GM18873 (cell line): ENCODE results near the gene FAP.

Source experiments
- ATAC-seq: cut with Tn5 transposase; IDR thresholded peaks from one replicate; pipeline ENCODE4 v1.9.1; 2021; ENCODE audit warnings: mild to moderate bottlenecking, moderate library complexity, moderate number of reproducible peaks; ENCODE audit not compliant: unreplicated experiment, low FRiP score

Gene FAP

DNA sequence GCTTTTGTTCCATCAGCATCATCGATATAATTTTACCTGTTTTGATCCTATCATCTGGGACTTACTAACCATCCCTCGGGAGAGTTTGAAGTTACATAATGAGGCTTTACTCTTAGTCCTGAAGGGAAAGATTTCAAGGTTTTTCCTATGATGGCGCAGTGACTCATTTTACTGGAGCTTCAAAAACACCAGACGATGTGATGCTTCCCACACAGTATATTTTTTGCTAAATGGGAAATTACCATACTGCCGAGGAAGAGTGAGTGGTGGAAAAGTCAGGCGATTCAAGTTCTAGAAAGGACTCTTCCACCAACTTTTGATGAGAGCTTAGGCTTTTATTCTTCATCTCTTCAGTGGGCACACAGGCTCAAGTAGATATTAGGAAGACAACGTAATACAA is 46.6 kb downstream of the FAP start:
- no peak for ATAC-seq

GRCh38 chr2:162188451-162188850 is 54.8 kb downstream of the FAP start:
- no peak for ATAC-seq

GRCh38 chr2:162185541-162186232 is 57.6 kb downstream of the FAP start:
- no peak for ATAC-seq

GRCh38 chr2:162184821-162185450 is 58.3 kb downstream of the FAP start:
- no peak for ATAC-seq

GRCh38 chr2:162184359-162184758 is 58.9 kb downstream of the FAP start:
- ATAC-seq = no peak

GRCh38 chr2:162182395-162182794 is 60.9 kb downstream of the FAP start:
- no peak for ATAC-seq

DNA sequence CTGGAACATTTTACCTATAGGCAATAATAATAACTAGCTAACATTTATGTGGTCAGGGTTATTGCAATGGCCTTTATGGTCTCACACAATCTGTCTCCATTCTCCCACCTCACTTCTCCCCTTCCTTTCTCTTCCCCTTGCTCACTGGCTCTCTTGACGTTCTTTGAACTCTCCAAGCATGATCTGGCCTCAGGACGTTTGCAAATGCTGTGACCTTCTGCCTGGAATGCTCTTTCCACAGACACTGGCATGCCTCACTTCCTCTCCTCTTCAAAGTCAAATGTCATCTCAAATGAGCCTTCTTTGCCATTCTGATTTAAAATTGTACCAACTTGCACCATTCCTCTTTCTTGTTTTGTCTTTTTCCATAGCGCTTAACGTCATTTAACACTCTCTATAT is 65.9 kb downstream of the FAP start:
- ATAC-seq = no peak

DNA sequence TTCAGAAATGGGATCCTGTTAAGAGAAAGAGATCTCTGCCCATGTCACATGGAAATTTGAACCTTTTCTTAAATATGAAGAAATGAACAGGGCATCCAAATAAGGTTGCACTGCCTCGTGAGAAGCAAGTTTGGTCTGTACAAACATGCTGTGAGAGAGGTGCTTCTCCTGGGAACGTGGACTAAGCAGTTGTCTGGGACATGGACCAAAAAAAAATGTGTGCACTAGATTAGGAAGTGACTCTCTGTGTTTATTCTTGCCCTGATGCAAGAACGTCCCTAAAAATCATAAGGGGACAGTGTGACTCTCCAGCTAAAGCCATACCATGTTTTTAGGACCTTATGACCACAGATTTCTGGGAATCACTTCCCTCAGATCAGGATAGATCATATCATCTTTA is 67.5 kb downstream of the FAP start:
- ATAC-seq = no peak

DNA sequence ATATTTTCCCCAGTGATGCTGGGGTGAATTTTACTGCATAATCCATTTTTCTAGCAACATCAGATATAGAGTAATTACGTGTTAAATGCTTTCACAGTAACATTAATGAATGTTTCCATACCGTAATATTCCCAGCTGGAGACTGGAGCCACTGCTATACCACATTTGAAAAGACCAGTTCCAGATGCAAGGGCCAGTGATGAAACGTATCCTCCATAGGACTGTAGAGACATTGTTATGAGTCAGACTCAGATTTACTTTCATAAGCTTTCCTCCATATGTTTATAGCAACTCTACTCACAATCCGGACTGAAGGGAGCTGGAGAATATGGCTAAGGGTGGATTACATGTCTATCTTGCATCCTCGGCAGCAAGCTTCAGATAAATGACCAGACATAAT is 68.5 kb downstream of the FAP start:
- ATAC-seq = no peak

- ATAC-seq = no peak
Observed at GRCh38 chr2:162172802-162173370, 70.4 kb downstream of the FAP start.

GRCh38 chr2:162166745-162167144 is 76.5 kb downstream of the FAP start:
- ATAC-seq = no peak

- ATAC-seq = no peak
Observed at GRCh38 chr2:162166174-162166573, 77.1 kb downstream of the FAP start.

DNA sequence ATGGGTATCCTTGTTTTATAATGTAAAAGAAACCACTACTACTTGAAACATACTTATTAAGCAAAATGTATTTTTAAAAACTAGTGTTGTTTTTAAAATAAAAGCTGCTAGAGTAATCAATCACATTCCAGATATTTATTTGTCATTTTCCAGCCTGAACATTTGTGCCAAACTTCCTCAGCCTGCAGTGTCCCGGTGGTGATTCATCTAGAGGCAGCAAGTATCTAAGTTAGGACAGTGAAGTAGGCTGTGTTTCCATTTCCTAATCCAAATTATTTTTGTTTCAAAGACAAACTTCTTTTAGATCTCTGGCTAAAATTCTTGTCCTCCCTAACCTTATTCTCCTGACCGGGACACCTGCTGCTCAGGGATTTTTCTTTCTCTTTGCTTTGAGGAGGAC is 78.4 kb downstream of the FAP start:
- ATAC-seq = no peak

DNA sequence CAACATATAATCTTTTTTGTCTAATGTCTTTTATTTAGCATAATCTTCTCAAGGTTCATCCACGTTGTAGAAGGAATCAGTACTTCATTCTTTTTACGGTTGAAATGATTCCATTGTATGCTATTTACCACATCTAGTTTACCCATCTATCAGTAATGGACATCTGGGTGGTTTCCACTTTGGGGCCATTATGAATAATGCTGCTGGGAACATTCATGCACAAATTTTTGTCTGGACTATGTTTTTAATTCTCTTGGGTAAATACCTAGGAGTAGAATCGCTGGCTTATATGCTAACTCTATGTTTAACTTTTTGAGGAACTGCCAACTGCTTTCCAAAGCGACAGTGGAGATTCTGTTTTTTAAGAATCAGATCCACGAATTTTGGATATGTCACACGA is 83.8 kb downstream of the FAP start:
- no peak for ATAC-seq

GRCh38 chr2:162156149-162156548 is 87.1 kb downstream of the FAP start:
- ATAC-seq = no peak

DNA sequence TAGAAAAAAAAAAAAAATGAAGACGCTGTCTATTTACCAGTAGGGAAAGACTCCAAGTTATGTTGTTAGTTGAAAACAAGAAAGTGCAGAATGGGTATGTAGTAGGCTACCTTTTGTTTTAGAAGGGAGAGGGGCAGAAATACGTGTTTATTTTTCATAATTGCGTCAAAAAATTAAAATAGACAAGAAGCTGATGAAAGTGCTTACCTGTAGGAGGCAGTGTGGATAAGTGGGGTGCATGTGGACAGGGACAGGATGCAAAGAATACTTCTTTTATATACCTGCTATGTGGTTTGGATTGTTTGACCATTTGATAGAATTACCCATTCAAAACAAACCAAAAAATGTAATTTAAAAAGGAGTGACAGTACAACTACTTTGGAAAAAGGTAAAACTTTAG is 88.2 kb downstream of the FAP start:
- ATAC-seq = no peak

DNA sequence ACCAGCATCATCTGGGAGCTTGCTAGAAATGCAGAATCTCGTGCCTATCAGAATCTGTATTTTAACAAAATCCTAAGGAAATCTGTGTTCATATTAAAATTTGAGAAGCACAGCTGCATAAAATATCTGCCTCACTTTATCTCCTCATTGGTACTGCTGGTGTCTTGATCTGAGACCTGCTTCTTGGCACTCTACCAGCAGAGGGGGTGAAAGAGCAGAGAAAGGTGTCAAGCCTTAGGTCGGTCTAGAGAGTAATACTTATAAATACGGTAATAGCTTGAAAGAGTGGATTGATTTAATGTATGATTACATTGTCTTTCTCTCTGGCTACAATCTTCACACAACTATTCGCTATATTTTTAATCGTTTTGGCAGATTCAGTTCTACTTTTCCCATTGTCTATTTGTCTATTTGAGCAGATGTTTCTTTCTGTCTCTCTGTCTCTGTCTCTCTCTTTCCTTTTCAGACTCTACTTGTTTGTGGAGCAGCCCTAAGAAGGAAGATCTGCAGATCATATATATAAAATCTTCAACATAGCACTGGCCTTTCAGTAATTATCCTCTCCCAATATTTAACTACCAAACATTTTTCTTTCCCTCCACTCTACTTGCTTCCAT is 89.5 kb downstream of the FAP start:
- peak; percentile 95 for ATAC-seq

- ATAC-seq = no peak
Observed at GRCh38 chr2:162152147-162152546, 91.1 kb downstream of the FAP start, which contains the start of gene GCG. TSS of gene GCG (minus strand) at chr2:162152247. CDS start at chr2:162149178, 3,069 bp downstream.

- ATAC-seq = no peak
Observed at GRCh38 chr2:162149940-162150339, 93.3 kb downstream of the FAP start.

GRCh38 chr2:162149466-162149865 is 93.8 kb downstream of the FAP start:
- ATAC-seq = no peak

DNA sequence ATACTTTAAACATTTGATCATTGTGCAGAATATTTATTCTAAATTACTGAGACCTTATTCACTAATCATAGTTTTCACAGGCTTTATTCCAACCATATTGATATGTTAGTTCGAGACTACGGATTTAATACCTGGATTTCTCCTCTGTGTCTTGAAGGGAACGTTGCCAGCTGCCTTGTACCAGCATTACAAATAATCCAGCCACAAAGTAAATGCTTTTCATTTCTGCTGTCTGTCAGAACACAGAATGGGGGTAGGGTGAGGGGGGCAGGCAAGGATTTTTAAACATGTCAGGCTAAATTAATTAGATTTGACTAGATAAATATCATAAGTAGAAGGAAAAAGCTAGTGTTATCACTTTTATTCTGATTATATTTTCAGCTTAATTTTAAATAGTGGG is 94.3 kb downstream of the FAP start:
- ATAC-seq = no peak

DNA sequence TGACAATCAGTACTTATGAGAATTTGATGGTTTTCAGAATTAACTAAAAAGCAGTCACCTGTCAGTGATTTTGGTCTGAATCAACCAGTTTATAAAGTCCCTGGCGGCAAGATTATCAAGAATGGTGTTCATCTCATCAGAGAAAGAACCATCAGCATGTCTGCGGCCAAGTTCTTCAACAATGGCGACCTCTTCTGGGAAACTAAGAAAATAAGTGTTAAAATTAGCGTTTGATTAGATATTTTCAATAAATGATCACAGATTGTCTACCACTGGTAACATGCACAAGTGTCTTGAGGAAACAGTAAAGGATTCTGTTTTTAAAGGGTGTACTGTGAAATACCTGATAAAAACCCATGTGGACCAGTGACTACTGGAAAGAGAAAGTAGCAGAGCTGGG is 99.3 kb downstream of the FAP start:
- ATAC-seq = no peak
